Pancreas (tissue), 10 donors: ENCODE results near the gene TMPRSS2. TPM values are rescaled to one million over a fixed set of nuclear protein-coding genes. Genes with fewer than 3 reads are reported as not detected.
A peak's percentile ranks its signal among the peaks of the same experiment; 100 is the strongest.
"Not testable (repeated sequence)": the region's sequence is repeated elsewhere in the genome, so short reads cannot be mapped to it uniquely, and the experiment has no call there.

Source experiments
- ATAC-seq, 4 donors: fragments of 200-7000 bp; cut with Tn5 transposase; one replicate each; pipeline versions ENCODE4 v1.8.0 to v1.9.1; 2020; ENCODE audit warnings: mild to moderate bottlenecking in 4 of 4, moderate library complexity in 4 of 4
- DNase-seq, 6 donors: peaks; one replicate each; pipeline ENCODE4 v3.0.0-alpha.2; 2020
- FAIRE-seq: peaks from 2 replicates; lab custom pipeline; 2012; peaks lifted over from hg19 to GRCh38; lab: Jason Lieb, UNC
- H3K27ac ChIP-seq, 4 donors: fragments of 200-600 bp; sonication (generic); 1 replicate in 3 of 4; 2 replicates in 1 of 4; pipeline versions ENCODE4 v1.5.0 to v1.8.0; 2020
- H3K27me3 ChIP-seq, 4 donors: fragments of 200-600 bp; one replicate each; pipeline ENCODE4 v1.8.0; 2021
- H3K36me3 ChIP-seq, 3 donors: fragments of 200-600 bp; sonication (generic) in 1 of 3; one replicate each; pipeline versions ENCODE4 v1.5.0 to v1.8.0; 2020 to 2021
- H3K4me1 ChIP-seq, 3 donors: fragments of 200-600 bp; one replicate each; pipeline ENCODE4 v1.8.0; 2021
- H3K4me3 ChIP-seq, 4 donors: fragments of 200-600 bp; sonication (generic) in 2 of 4; one replicate each; pipeline versions ENCODE4 v1.5.0 to v1.8.0; 2020 to 2021
- H3K9me3 ChIP-seq, 4 donors: fragments of 200-600 bp; one replicate each; pipeline ENCODE4 v1.8.0; 2021
- WGBS, 2 donors: extraction: QIAGEN DNeasy Blood & Tissue Kit; methylation state at CpG; one replicate each; pipeline ENCODE4 v1.1.7; 2013; 5-methylcytosine and 5-hydroxymethylcytosine counted together
- intact Hi-C, 3 donors: fragments of 100-400 bp; cut with DNase I; formaldehyde crosslinking; loops; one replicate each; pipeline versions ENCODE4 v1.11.1 to v1.14.2; 2022
- polyA plus RNA-seq, 2 donors: library from polyadenylated mRNA; stranded (reverse); fragments of 200-250 nt; gene quantifications; one replicate each; pipeline ENCODE4 v1.2.3, GENCODE V29; 2013
- total RNA-seq, 6 donors: library from RNA; stranded (reverse); fragmentation: NEBNext Ultra II Directional in 4 of 6; extraction: Animal tissue kit (Norgen Biotek cat#: 25700) in 4 of 6; gene quantifications; one replicate each; pipeline versions ENCODE4 v1.2.1 to v1.2.4, GENCODE V29; 2021 to 2023
- TF ChIP-seq, protein P1 (sequence below), 4 donors: fragments of 200-600 bp; sonication (generic) in 3 of 4; IDR thresholded peaks; one replicate each; pipeline versions ENCODE4 v1.5.0 to v1.8.0; 2021; ENCODE audit warnings: antibody characterized with exemption in 4 of 4
- donor health status: healthy with polysubstance abuse.
- donor health status: DM: no; HTN: no; CAD: no; lungs with moderate emphysema.
- donor health status: DM: no; HTN: no; CAD: no.
- donor health status: control.
- donor health status: control.
- donor health status: Bipolar disorder and iron deficiency.
- donor health status: DM: yes; HTN: yes; CAD: no.
- donor health status: DM: no; HTN: no; CAD: no.
- donor health status: DM: no; HTN: no; CAD: no.
- donor health status: DM: yes; HTN: yes; CAD: no.

TMPRSS2 gene
- total and polyA plus RNA-seq, 8 donors: 42.2 to 88.8 (median 69.6) TPM

DNA sequence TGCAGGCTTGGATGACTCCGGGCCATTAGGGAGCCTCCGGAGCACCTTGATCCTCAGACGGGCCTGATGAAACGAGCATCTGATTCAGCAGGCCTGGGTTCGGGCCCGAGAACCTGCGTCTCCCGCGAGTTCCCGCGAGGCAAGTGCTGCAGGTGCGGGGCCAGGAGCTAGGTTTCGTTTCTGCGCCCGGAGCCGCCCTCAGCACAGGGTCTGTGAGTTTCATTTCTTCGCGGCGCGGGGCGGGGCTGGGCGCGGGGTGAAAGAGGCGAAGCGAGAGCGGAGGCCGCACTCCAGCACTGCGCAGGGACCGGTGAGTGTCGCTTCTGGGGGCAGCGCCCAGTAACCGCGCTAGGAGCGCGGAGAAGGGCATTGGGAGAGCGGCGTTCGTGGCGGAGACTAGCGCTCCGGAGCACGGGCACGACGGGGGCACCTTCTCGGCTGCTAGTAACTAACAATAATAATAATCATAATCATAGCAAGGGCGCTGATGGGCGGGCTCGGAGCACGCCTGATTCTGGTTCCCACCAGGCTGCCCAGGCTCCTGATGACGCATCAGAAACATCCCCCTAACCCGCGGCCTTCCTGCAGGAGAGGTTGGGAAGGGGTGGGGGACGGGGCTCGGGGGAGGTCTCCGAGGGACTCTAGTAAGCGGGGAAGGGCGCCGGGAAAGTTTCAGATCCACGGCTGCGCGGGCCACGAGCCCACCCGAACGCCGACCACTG, 81.8 kb downstream of the TMPRSS2 start, which contains the start of gene MX1:
MX1 (plus strand) TSS at position 286 of the 722 bp plus-strand sequence. CDS start 5,832 bp downstream, outside the sequence.
- ATAC-seq (peak; percentile 90 to 95 (median 94)), DNase-seq (peak; percentile 58 to 88 (median 78)), FAIRE-seq (no peak)
- H3K36me3 ChIP-seq: no peaks in the 10 kb centered on the region
- H3K4me1 ChIP-seq: no peaks in the 10 kb centered on the region
- H3K27me3 ChIP-seq: no peaks in the 10 kb centered on the region
- peak within 1 kb of the TSS; percentile 43 to 74 (median 55) for H3K4me3 ChIP-seq
- no peaks in the 10 kb centered on the region for H3K9me3 ChIP-seq
- intact Hi-C loops: no loop called here
- TF ChIP-seq, protein P1, sequence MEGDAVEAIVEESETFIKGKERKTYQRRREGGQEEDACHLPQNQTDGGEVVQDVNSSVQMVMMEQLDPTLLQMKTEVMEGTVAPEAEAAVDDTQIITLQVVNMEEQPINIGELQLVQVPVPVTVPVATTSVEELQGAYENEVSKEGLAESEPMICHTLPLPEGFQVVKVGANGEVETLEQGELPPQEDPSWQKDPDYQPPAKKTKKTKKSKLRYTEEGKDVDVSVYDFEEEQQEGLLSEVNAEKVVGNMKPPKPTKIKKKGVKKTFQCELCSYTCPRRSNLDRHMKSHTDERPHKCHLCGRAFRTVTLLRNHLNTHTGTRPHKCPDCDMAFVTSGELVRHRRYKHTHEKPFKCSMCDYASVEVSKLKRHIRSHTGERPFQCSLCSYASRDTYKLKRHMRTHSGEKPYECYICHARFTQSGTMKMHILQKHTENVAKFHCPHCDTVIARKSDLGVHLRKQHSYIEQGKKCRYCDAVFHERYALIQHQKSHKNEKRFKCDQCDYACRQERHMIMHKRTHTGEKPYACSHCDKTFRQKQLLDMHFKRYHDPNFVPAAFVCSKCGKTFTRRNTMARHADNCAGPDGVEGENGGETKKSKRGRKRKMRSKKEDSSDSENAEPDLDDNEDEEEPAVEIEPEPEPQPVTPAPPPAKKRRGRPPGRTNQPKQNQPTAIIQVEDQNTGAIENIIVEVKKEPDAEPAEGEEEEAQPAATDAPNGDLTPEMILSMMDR (IDR thresholded peaks at IDR 0.05): no peak
- 1% methylated on average over 61 to 65 of the region's 65 CpGs for WGBS, 2 donors
- H3K27ac ChIP-seq: peak within 1 kb of the TSS in 2 of 4 donors; percentile 28 to 42

DNA sequence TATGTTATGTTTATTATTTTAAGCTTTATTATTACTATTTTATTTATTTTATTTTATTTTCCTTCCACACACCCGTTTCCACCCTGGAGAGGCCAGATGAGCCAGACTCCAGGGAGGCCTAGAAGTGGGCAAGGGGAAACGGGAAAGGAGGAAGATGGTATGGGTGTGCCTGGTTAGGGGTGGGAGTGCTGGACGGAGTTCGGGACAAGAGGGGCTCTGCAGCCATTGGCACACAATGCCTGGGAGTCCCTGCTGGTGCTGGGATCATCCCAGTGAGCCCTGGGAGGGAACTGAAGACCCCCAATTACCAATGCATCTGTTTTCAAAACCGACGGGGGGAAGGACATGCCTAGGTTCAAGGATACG, 82.4 kb downstream of the TMPRSS2 start:
- DNase-seq (no peak), FAIRE-seq (no peak), ATAC-seq (no peak)
- H3K9me3 ChIP-seq: no peaks in the 10 kb centered on the region
- peak overlapping the region; percentile 43 to 74 (median 55) for H3K4me3 ChIP-seq
- no peaks in the 10 kb centered on the region for H3K27me3 ChIP-seq
- TF ChIP-seq, protein P1 (IDR thresholded peaks at IDR 0.05): no peak
- no peaks in the 10 kb centered on the region for H3K4me1 ChIP-seq
- intact Hi-C loops: no loop called here
- H3K27ac ChIP-seq: peak overlapping the region in 1 of 4 donors; percentile 42
- WGBS, 2 donors: 59 to 65% methylated on average over 7 of the region's 7 CpGs
- no peaks in the 10 kb centered on the region for H3K36me3 ChIP-seq

DNA sequence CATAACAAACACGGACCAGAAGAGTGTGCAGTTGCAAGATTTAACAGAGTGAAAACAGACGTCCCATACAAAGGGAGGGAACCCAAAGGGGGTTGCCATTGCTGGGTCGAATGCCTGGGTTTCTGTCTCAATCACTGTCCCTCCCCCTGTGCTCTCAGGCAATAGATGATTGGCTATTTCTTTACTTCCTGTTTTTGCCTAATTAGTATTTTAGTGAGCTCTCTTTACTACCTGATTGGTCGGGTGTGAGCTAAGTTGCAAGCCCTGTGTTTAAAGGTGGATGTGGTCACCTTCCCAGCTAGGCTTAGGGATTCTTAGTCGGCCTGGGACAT, 84.7 kb downstream of the TMPRSS2 start:
- H3K4me1 ChIP-seq, H3K36me3 ChIP-seq, H3K4me3 ChIP-seq, H3K9me3 ChIP-seq, H3K27me3 ChIP-seq, ATAC-seq, FAIRE-seq, DNase-seq, intact Hi-C loops, H3K27ac ChIP-seq: not testable (repeated sequence)
- WGBS, 2 donors: 79 to 84% methylated on average over 5 of the region's 5 CpGs

DNA sequence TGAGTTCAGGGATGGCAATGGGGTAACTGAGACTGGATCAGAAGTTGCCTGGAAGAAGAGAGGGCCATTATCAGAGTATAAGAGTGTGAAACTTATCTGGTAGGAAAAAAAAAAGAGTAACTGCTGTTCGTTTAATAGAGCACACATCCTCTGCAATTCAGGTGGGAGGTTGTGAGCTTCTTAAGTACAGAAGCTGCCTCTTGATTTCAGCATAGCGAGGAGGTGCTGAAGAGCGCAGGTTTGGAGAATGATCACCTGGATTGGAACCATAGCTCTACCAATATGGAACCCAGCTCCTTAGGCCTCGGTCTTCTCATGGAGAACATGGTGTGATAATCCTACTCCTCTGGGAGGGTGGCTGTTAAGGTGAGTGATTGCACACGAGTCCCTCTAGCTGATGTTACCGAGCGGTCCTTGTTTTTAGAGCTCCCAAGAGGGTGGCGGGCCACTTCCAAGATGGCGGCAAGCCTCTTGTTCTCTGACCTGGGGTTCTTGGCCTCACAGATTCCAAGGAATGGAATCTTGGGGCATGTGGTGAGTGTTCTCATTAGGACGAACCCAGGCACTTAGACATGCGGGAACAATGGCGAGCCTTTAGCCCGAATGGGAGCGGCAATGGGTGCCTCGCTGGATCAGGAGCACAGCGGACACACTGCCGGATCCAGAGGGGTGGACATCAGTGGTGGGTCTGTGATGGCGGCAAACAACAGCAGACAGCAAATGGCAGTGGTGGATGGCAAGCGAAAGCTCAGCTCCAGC, 85.2 kb downstream of the TMPRSS2 start:
- 96 to 98% methylated on average over 19 of the region's 19 CpGs for WGBS, 2 donors
- DNase-seq: no peak
- Histone ChIP-seq H3K36me3 (no peaks in the 10 kb centered on the region), H3K27ac (no peak overlapping the region), H3K9me3 (no peaks in the 10 kb centered on the region), H3K27me3 (no peaks in the 10 kb centered on the region), H3K4me3 (no peak overlapping the region), H3K4me1 (no peaks in the 10 kb centered on the region)
- TF ChIP-seq, protein P1 (IDR thresholded peaks at IDR 0.05): no peak
- intact Hi-C loops: no loop called here
- no peak for ATAC-seq
- no peak for FAIRE-seq

DNA sequence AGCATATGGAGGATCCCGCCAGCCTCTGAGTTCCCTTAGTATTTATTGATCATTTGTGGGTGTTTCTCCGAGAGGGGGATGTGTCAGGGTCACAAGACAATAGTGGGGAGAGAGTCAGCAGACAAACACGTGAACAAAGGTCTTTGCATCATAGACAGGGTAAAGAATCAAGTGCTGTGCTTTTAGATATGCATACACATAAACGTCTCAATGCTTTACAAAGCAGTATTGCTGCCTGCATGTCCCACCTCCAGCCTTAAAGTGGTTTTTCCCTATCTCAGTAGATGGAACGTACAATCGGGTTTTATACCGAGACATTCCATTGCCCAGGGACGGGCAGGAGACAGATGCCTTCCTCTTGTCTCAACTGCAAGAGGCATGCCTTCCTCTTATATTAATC, 87.0 kb downstream of the TMPRSS2 start:
- WGBS, 2 donors: 28 to 30% methylated on average over 6 to 7 of the region's 8 CpGs
- peak overlapping the region in 3 of 4 donors; percentile 70 to 95 (median 94) for H3K27ac ChIP-seq
- H3K36me3 ChIP-seq, FAIRE-seq, H3K9me3 ChIP-seq, DNase-seq, intact Hi-C loops, H3K27me3 ChIP-seq, H3K4me1 ChIP-seq: not testable (repeated sequence)
- peak overlapping the region in 2 of 4 donors; percentile 48 to 68 for H3K4me3 ChIP-seq
- ATAC-seq: peak in 2 of 4 donors; percentile 2 to 3
